Measurements from ENCODE around the gene PLEKHG7. TPM values are rescaled to one million over a fixed set of nuclear protein-coding genes. Genes with fewer than 3 reads are reported as not detected.

PLEKHG7 gene
- total and polyA plus RNA-seq, 2 experiments from 2014 or later, result not detected

DNA sequence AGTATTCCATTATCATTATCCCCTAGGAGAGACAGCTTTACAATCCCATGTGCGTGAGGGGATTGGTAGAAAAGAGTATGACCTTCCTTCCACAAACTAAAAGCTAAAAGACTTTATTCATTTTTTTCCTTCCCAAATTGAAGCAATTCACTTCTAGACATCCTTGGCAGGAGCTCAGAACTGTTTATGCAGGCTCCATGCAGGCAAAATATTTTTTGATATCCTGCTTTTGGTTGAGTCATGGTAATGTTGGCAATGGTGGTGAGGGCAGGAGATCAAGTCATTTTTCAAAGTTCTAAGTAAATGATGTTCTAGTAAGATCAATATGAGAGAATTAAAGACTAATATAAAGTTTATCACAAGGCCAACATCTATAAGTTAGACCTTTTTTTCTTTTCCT is 1.3 kb upstream of the PLEKHG7 start:
- TF ChIP-seq EZH2phosphoT487 (IDR thresholded peaks at IDR 0.05; ENCODE audit: unreplicated experiment) (no peak), ZNF114 (CRISPR knock-in tag; IDR thresholded peaks at IDR 0.05) (no peak), CREB1 (CRISPR knock-in tag; IDR thresholded peaks at IDR 0.05; ENCODE audit: low read depth) (no peak), JUNB (IDR thresholded peaks at IDR 0.05; ENCODE audit: unreplicated experiment) (no peak), ZNF331 (CRISPR knock-in tag; IDR thresholded peaks at IDR 0.05; ENCODE audit: low read depth) (no peak), REST (IDR thresholded peaks at IDR 0.05; ENCODE audit: unreplicated experiment) (no peak), ETS1 (IDR thresholded peaks at IDR 0.05) (no peak), EZH2 (IDR thresholded peaks at IDR 0.05; ENCODE audit: low read depth, unreplicated experiment) (no peak)
- TF ChIP-seq, protein P1, sequence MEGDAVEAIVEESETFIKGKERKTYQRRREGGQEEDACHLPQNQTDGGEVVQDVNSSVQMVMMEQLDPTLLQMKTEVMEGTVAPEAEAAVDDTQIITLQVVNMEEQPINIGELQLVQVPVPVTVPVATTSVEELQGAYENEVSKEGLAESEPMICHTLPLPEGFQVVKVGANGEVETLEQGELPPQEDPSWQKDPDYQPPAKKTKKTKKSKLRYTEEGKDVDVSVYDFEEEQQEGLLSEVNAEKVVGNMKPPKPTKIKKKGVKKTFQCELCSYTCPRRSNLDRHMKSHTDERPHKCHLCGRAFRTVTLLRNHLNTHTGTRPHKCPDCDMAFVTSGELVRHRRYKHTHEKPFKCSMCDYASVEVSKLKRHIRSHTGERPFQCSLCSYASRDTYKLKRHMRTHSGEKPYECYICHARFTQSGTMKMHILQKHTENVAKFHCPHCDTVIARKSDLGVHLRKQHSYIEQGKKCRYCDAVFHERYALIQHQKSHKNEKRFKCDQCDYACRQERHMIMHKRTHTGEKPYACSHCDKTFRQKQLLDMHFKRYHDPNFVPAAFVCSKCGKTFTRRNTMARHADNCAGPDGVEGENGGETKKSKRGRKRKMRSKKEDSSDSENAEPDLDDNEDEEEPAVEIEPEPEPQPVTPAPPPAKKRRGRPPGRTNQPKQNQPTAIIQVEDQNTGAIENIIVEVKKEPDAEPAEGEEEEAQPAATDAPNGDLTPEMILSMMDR (conservative IDR thresholded peaks at IDR 0.05; ENCODE audit: low read depth in 2 of 2), result no peak
- H3K27me3 ChIP-seq (ENCODE audit: insufficient read depth), result no peaks in the 10 kb centered on the region
- H3K36me3 ChIP-seq (ENCODE audit: insufficient read depth), result no peaks in the 10 kb centered on the region; the same call in 1 of the 2 replicates
- H2AFZ ChIP-seq, result no peak overlapping the region
- no peak overlapping the region for H3K4me2 ChIP-seq
- no peaks in the 10 kb centered on the region for H3K79me2 ChIP-seq (replicated peaks; ENCODE audit: insufficient read depth)
- H3K4me3 Mint-ChIP-seq, result no peak overlapping the region
- H3K4me3 ChIP-seq, result no peak overlapping the region
- no peaks in the 10 kb centered on the region for H3F3A ChIP-seq (replicated peaks; ENCODE audit: low read depth)
- H3K4me1 ChIP-seq (ENCODE audit: insufficient read depth), result 0 out of 2 replicates have a peak, but pooled peaks cover 8% of the 10 kb centered on the region
- peaks cover 14% of the 10 kb centered on the region; the same call in 1 of the 2 replicates for H3K9me2 ChIP-seq (ENCODE audit: insufficient read depth)
- H3K9me3 Mint-ChIP-seq, result peaks cover 11% of the 10 kb centered on the region; the same call in 2 of the 3 replicates
- DNase-seq (ENCODE audit: low spot score) (no peak), ATAC-seq (no peak)
- no peaks in the 10 kb centered on the region for H4K20me1 ChIP-seq (replicated peaks; ENCODE audit: insufficient read depth)
- peaks cover 10% of the 10 kb centered on the region; the same call in 2 of the 3 replicates for H3K4me1 Mint-ChIP-seq
- H3K27ac ChIP-seq (ENCODE audit: low read depth), result no peak overlapping the region
- no peaks in the 10 kb centered on the region for H3K27me3 Mint-ChIP-seq (ENCODE audit: insufficient read depth, low read depth, poor library complexity)
- H3K36me3 Mint-ChIP-seq (ENCODE audit: low read depth), result peaks cover 2% of the 10 kb centered on the region; the same call in 1 of the 3 replicates
- no peak overlapping the region for H3K27ac Mint-ChIP-seq
